Endodermal cell (in vitro differentiated cells): ENCODE measurements around the gene OSBPL9. TPM values are rescaled to one million over a fixed set of nuclear protein-coding genes. Genes with fewer than 3 reads are reported as not detected.

ENCODE experiments used
- DNase-seq: peaks from one replicate; pipeline ENCODE4 v3.0.0-alpha.2; 2017
- H3K27ac ChIP-seq: 2 replicates; pipeline ENCODE4 v1.5.1; 2013; ENCODE audit warnings: mild to moderate bottlenecking, low read depth, low read length, moderate library complexity
- H3K27me3 ChIP-seq: 2 replicates; pipeline ENCODE4 v1.6.1; 2013; ENCODE audit warnings: mild to moderate bottlenecking, low read length, moderate library complexity; ENCODE audit not compliant: insufficient read depth, control insufficient read depth, poor library complexity, severe bottlenecking
- H3K36me3 ChIP-seq: 2 replicates; pipeline ENCODE4 v1.7.0; 2013; ENCODE audit warnings: mild to moderate bottlenecking, low read length, moderate library complexity; ENCODE audit not compliant: control insufficient read depth, insufficient read depth
- H3K4me1 ChIP-seq: one replicate; pipeline ENCODE4 v1.7.0; 2013; ENCODE audit warnings: low read length; ENCODE audit not compliant: control insufficient read depth, insufficient read depth
- H3K4me3 ChIP-seq: 2 replicates; pipeline ENCODE4 v1.5.1; 2013; ENCODE audit warnings: mild to moderate bottlenecking, low read length, moderate library complexity
- H3K9ac ChIP-seq: 2 replicates; pipeline ENCODE4 v1.6.1; 2013; ENCODE audit warnings: mild to moderate bottlenecking, low read length, moderate library complexity; ENCODE audit not compliant: poor library complexity, severe bottlenecking; ENCODE audit errors: extremely low read depth
- H3K9me3 ChIP-seq: 2 replicates; pipeline ENCODE4 v1.6.1; 2013; ENCODE audit warnings: mild to moderate bottlenecking, low read length, moderate library complexity; ENCODE audit not compliant: control insufficient read depth
- H3K27ac Mint-ChIP-seq: 2 replicates; pipeline ENCODE4 v1.8.0; 2020; ENCODE audit warnings: mixed read lengths
- H3K27me3 Mint-ChIP-seq: 2 replicates; pipeline ENCODE4 v1.8.0; 2021; ENCODE audit warnings: mild to moderate bottlenecking, mixed read lengths; ENCODE audit not compliant: insufficient read depth
- H3K36me3 Mint-ChIP-seq: 2 replicates; pipeline ENCODE4 v1.8.0; 2020; ENCODE audit warnings: low read depth, mixed read lengths
- H3K4me1 Mint-ChIP-seq: 2 replicates; pipeline ENCODE4 v1.8.0; 2020; ENCODE audit warnings: mixed read lengths
- H3K4me3 Mint-ChIP-seq: 2 replicates; pipeline ENCODE4 v1.8.0; 2020; ENCODE audit warnings: mild to moderate bottlenecking, moderate library complexity, mixed read lengths
- H3K9me3 Mint-ChIP-seq: 2 replicates; pipeline ENCODE4 v1.8.0; 2020; ENCODE audit warnings: mild to moderate bottlenecking, mixed read lengths
- CTCF ChIP-seq: fragments of 200-600 bp; sonication (generic); conservative IDR thresholded peaks from 2 replicates; pipeline ENCODE4 v1.5.0; 2021; ENCODE audit warnings: antibody characterized with exemption, mild to moderate bottlenecking
- WGBS, 2 experiments: methylation state at CpG; one replicate each; pipeline versions ENCODE4 v1.1.5 to v1.1.7; 2013; ENCODE audit warnings: missing lambda C conversion rate in 2 of 2, mixed read lengths in 1 of 2; ENCODE audit not compliant: insufficient coverage in 1 of 2, insufficient read length in 1 of 2; 5-methylcytosine and 5-hydroxymethylcytosine counted together
- total RNA-seq, 2 donors: library from RNA; stranded (reverse); fragmentation: NEBNext Ultra II Directional in 1 of 2; extraction: Animal tissue kit (Norgen Biotek cat#: 25700) in 1 of 2; gene quantifications; 2 replicates in 1 of 2; 3 replicates in 1 of 2; pipeline ENCODE4 v1.2.1, GENCODE V29; 2021

Gene OSBPL9
- total RNA-seq, 2 donors from 2014 or later: 76.9 to 93.3 TPM

DNA sequence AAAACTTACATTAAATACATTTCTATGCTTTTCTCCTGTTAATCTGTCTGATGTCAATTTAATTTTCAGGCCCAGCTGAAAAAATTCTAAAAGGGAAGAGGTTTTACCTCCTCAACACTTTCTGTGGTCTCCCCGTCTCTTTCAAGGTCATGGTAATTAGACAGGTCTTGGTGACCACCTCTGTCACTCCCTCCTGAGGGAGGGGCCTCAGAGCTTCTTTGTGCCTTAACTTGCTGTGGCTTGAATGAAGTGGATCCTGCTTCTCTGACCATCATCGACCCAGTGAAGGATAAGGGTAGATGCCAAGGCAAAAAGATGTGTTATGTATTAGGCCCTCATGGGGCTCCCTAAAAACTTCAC, 40.8 kb upstream of the OSBPL9 start:
- Histone ChIP-seq H3K4me3 (no peak overlapping the region), H3K27ac (no peak overlapping the region), H3K27me3 (no peaks in the 10 kb centered on the region), H3K36me3 (no peaks in the 10 kb centered on the region), H3K9me3 (no peaks in the 10 kb centered on the region), H3K9ac (no peak overlapping the region), H3K4me1 (no peaks in the 10 kb centered on the region)
- H3K27me3 Mint-ChIP-seq: no peaks in the 10 kb centered on the region
- no peaks in the 10 kb centered on the region for H3K36me3 Mint-ChIP-seq
- no peak for DNase-seq
- no peak overlapping the region for H3K27ac Mint-ChIP-seq
- H3K9me3 Mint-ChIP-seq: peaks cover 3% of the 10 kb centered on the region
- H3K4me3 Mint-ChIP-seq: no peak overlapping the region
- no peak for TF ChIP-seq CTCF
- 90% methylated on average over 2 of the region's 2 CpGs; no CpG with 5 or more reads in 1 of the 2 experiments for WGBS, 2 experiments
- H3K4me1 Mint-ChIP-seq: peaks cover 8% of the 10 kb centered on the region

GRCh38 chr1:51576923-51577322, 40.0 kb upstream of the OSBPL9 start:
- WGBS, 2 experiments: 93 to 96% methylated on average over 3 to 6 of the region's 6 CpGs

GRCh38 chr1:51578383-51579109, 38.3 kb upstream of the OSBPL9 start:
- H3K9me3 ChIP-seq: no peaks in the 10 kb centered on the region

More at GRCh38 chr1:51576923-51577322, 40.0 kb upstream of the OSBPL9 start:
- H3K4me1 Mint-ChIP-seq: peaks cover 8% of the 10 kb centered on the region
- H3K9ac ChIP-seq: no peak overlapping the region
- peaks cover 3% of the 10 kb centered on the region for H3K9me3 Mint-ChIP-seq
- H3K4me3 ChIP-seq: no peak overlapping the region
- H3K27me3 ChIP-seq: no peaks in the 10 kb centered on the region
- H3K27me3 Mint-ChIP-seq: no peaks in the 10 kb centered on the region
- H3K4me3 Mint-ChIP-seq: no peak overlapping the region
- no peak for TF ChIP-seq CTCF
- no peaks in the 10 kb centered on the region for H3K36me3 ChIP-seq
- no peak for DNase-seq
- H3K27ac ChIP-seq: no peak overlapping the region
- no peaks in the 10 kb centered on the region for H3K9me3 ChIP-seq
- no peaks in the 10 kb centered on the region for H3K4me1 ChIP-seq
- no peak overlapping the region for H3K27ac Mint-ChIP-seq
- no peaks in the 10 kb centered on the region for H3K36me3 Mint-ChIP-seq

More at GRCh38 chr1:51578383-51579109, 38.3 kb upstream of the OSBPL9 start:
- no peaks in the 10 kb centered on the region for H3K27me3 ChIP-seq
- H3K4me3 ChIP-seq: no peak overlapping the region
- Mint-ChIP-seq H3K36me3 (no peaks in the 10 kb centered on the region), H3K4me1 (peaks cover 8% of the 10 kb centered on the region), H3K9me3 (peaks cover 3% of the 10 kb centered on the region), H3K4me3 (no peak overlapping the region), H3K27me3 (no peaks in the 10 kb centered on the region), H3K27ac (no peak overlapping the region)
- no peaks in the 10 kb centered on the region for H3K36me3 ChIP-seq
- no peak overlapping the region for H3K27ac ChIP-seq
- no peaks in the 10 kb centered on the region for H3K4me1 ChIP-seq
- 85 to 92% methylated on average over 3 of the region's 3 CpGs for WGBS, 2 experiments
- no peak overlapping the region for H3K9ac ChIP-seq
- DNase-seq: no peak
- TF ChIP-seq CTCF: no peak
